Islet precursor cell (in vitro differentiated cells): ENCODE measurements around the gene GPC5.
A peak's percentile ranks its signal among the peaks of the same experiment; 100 is the strongest.

ENCODE experiments used
- DNase-seq: peaks from one replicate; pipeline ENCODE4 v3.0.0-alpha.2; 2018

Gene GPC5

GRCh38 chr13:92313382-92313781 lies 915.0 kb downstream of the GPC5 start:
- no peak for DNase-seq

- no peak for DNase-seq
These were observed 916.8 kb downstream of the GPC5 start for GRCh38 chr13:92315265-92315664.

- no peak for DNase-seq
These were observed 917.6 kb downstream of the GPC5 start for GRCh38 chr13:92316030-92316429.

- DNase-seq: peak; percentile 92
These were observed 918.6 kb downstream of the GPC5 start for GRCh38 chr13:92317066-92317465.

- no peak for DNase-seq
These were observed 921.9 kb downstream of the GPC5 start for GRCh38 chr13:92320323-92320722.

- no peak for DNase-seq
These were observed 922.8 kb downstream of the GPC5 start for GRCh38 chr13:92321174-92321573.

GRCh38 chr13:92345627-92346026 lies 947.2 kb downstream of the GPC5 start:
- no peak for DNase-seq

GRCh38 chr13:92346046-92346445 lies 947.6 kb downstream of the GPC5 start:
- peak; percentile 62 for DNase-seq

GRCh38 chr13:92354583-92354982 lies 956.2 kb downstream of the GPC5 start:
- DNase-seq: no peak

GRCh38 chr13:92355213-92355612 lies 956.8 kb downstream of the GPC5 start:
- peak; percentile 64 for DNase-seq

GRCh38 chr13:92362717-92363116 lies 964.3 kb downstream of the GPC5 start:
- DNase-seq: no peak

- no peak for DNase-seq
These were observed 967.5 kb downstream of the GPC5 start for GRCh38 chr13:92365904-92366303.

GRCh38 chr13:92377396-92377795 lies 979.0 kb downstream of the GPC5 start:
- DNase-seq: no peak

- DNase-seq: no peak
These were observed 981.0 kb downstream of the GPC5 start for GRCh38 chr13:92379371-92379770.

GRCh38 chr13:92384410-92384809 lies 986.0 kb downstream of the GPC5 start:
- no peak for DNase-seq

GRCh38 chr13:92387245-92387644 lies 988.8 kb downstream of the GPC5 start:
- DNase-seq: no peak

GRCh38 chr13:92390217-92390616 lies 991.8 kb downstream of the GPC5 start:
- DNase-seq: no peak

- DNase-seq: no peak
These were observed 1005.2 kb downstream of the GPC5 start for GRCh38 chr13:92403606-92404005.

GRCh38 chr13:92407858-92408257 lies 1009.4 kb downstream of the GPC5 start:
- no peak for DNase-seq

GRCh38 chr13:92412481-92412880 lies 1014.1 kb downstream of the GPC5 start:
- DNase-seq: no peak

- DNase-seq: no peak
These were observed 1014.6 kb downstream of the GPC5 start for GRCh38 chr13:92412996-92413395.

GRCh38 chr13:92413452-92413851 lies 1015.0 kb downstream of the GPC5 start:
- DNase-seq: no peak

- DNase-seq: no peak
These were observed 1016.4 kb downstream of the GPC5 start for GRCh38 chr13:92414851-92415250.

- DNase-seq: no peak
These were observed 1017.4 kb downstream of the GPC5 start for GRCh38 chr13:92415781-92416180.

GRCh38 chr13:92418818-92419412 lies 1020.5 kb downstream of the GPC5 start:
- no peak for DNase-seq

GRCh38 chr13:92429231-92429630 lies 1030.8 kb downstream of the GPC5 start:
- DNase-seq: no peak
